Progenitor cell of endocrine pancreas (in vitro differentiated cells): ENCODE data around the gene ASH1L. TPM values are rescaled to one million over a fixed set of nuclear protein-coding genes. Genes with fewer than 3 reads are reported as not detected.

ENCODE experiments used
- DNase-seq: peaks from one replicate; pipeline ENCODE4 v3.0.0; 2021; ENCODE audit warnings: low spot score; ENCODE audit not compliant: unreplicated experiment
- H3K27ac Mint-ChIP-seq: 2 replicates; pipeline ENCODE4 v1.8.0; 2021; ENCODE audit warnings: mild to moderate bottlenecking, moderate library complexity, mixed read lengths
- H3K27me3 Mint-ChIP-seq: 2 replicates; pipeline ENCODE4 v1.8.0; 2021; ENCODE audit warnings: mixed read lengths
- H3K36me3 Mint-ChIP-seq: 2 replicates; pipeline ENCODE4 v1.8.0; 2022; ENCODE audit warnings: mixed read lengths; ENCODE audit not compliant: insufficient read depth
- H3K4me1 Mint-ChIP-seq: 2 replicates; pipeline ENCODE4 v1.8.0; 2021; ENCODE audit warnings: low read depth, mixed read lengths
- H3K4me3 Mint-ChIP-seq: 2 replicates; pipeline ENCODE4 v1.8.0; 2021; ENCODE audit warnings: low read depth, mild to moderate bottlenecking, moderate library complexity, mixed read lengths
- H3K9me3 Mint-ChIP-seq: 2 replicates; pipeline ENCODE4 v1.8.0; 2021; ENCODE audit warnings: low read depth, mixed read lengths
- total RNA-seq: library from RNA; stranded (reverse); gene quantifications from 2 replicates; pipeline ENCODE4 v1.2.1, GENCODE V29; 2021
- TF ChIP-seq, protein P1 (sequence below): fragments of 200-600 bp; sonication (generic); IDR thresholded peaks from one replicate; pipeline ENCODE4 v1.5.0; 2021; ENCODE audit warnings: antibody characterized with exemption, mild to moderate bottlenecking; ENCODE audit not compliant: unreplicated experiment

ASH1L gene
- total RNA-seq, 1 donor from 2014 or later: 51.3 TPM

DNA sequence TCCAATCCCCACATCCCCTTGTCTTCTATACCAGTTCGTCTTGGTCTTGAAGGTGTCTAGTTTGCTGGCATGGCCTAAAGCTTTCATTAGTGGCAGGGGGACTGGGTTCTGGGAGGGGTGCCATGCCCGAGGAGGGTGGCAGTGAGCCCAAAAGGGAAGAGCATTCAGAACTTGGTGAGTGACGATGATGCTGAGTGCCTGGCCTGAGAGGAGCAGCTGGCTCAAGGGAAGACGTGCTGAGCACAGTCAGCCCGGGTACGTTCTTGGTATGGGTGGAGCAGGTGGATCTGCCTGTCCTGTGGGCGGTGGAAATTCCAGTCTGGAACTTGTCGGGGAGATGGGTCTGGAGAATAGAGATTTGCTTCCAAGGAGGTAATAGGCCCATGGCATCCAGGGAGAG is 249.3 kb downstream of the ASH1L start:
- TF ChIP-seq, protein P1, sequence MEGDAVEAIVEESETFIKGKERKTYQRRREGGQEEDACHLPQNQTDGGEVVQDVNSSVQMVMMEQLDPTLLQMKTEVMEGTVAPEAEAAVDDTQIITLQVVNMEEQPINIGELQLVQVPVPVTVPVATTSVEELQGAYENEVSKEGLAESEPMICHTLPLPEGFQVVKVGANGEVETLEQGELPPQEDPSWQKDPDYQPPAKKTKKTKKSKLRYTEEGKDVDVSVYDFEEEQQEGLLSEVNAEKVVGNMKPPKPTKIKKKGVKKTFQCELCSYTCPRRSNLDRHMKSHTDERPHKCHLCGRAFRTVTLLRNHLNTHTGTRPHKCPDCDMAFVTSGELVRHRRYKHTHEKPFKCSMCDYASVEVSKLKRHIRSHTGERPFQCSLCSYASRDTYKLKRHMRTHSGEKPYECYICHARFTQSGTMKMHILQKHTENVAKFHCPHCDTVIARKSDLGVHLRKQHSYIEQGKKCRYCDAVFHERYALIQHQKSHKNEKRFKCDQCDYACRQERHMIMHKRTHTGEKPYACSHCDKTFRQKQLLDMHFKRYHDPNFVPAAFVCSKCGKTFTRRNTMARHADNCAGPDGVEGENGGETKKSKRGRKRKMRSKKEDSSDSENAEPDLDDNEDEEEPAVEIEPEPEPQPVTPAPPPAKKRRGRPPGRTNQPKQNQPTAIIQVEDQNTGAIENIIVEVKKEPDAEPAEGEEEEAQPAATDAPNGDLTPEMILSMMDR: no peak
- peaks cover 17% of the 10 kb centered on the region for H3K4me1 Mint-ChIP-seq
- peak overlapping the region; percentile 31 for H3K4me3 Mint-ChIP-seq
- no peaks in the 10 kb centered on the region for H3K9me3 Mint-ChIP-seq
- DNase-seq: no peak
- no peak overlapping the region for H3K27ac Mint-ChIP-seq
- no peaks in the 10 kb centered on the region for H3K27me3 Mint-ChIP-seq
- peaks cover 13% of the 10 kb centered on the region for H3K36me3 Mint-ChIP-seq

DNA sequence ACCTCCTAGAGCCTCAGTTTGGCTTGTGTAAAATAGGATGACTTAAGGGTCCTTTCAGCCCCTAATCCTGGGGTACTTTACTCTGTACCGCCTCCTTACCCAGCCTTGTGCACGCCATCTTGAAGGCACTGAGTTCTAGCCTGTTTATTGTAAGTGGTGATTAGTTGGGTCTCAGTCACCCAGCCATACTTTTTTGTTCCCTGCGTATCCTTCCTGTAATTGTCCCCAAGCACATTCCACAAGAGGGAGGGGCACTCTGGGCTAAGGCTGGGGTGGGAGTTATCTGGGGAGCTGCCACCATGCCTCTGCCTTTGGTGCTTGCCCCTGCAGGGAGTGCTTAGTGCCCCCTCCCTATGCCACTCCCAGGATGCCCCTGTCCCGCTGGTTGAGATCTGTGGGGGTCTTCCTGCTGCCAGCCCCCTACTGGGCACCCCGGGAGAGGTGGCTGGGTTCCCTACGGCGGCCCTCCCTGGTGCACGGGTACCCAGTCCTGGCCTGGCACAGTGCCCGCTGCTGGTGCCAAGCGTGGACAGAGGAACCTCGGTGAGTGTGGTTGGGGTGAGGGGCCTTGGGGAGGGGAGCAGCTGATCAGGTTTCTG is 253.1 kb downstream of the ASH1L start:
- Mint-ChIP-seq H3K36me3 (peaks cover 10% of the 10 kb centered on the region), H3K4me3 (peak overlapping the region; percentile 96), H3K4me1 (peaks cover 15% of the 10 kb centered on the region), H3K9me3 (no peaks in the 10 kb centered on the region), H3K27me3 (no peaks in the 10 kb centered on the region), H3K27ac (peak overlapping the region; percentile 98)
- no peak for DNase-seq
- TF ChIP-seq, protein P1: no peak

DNA sequence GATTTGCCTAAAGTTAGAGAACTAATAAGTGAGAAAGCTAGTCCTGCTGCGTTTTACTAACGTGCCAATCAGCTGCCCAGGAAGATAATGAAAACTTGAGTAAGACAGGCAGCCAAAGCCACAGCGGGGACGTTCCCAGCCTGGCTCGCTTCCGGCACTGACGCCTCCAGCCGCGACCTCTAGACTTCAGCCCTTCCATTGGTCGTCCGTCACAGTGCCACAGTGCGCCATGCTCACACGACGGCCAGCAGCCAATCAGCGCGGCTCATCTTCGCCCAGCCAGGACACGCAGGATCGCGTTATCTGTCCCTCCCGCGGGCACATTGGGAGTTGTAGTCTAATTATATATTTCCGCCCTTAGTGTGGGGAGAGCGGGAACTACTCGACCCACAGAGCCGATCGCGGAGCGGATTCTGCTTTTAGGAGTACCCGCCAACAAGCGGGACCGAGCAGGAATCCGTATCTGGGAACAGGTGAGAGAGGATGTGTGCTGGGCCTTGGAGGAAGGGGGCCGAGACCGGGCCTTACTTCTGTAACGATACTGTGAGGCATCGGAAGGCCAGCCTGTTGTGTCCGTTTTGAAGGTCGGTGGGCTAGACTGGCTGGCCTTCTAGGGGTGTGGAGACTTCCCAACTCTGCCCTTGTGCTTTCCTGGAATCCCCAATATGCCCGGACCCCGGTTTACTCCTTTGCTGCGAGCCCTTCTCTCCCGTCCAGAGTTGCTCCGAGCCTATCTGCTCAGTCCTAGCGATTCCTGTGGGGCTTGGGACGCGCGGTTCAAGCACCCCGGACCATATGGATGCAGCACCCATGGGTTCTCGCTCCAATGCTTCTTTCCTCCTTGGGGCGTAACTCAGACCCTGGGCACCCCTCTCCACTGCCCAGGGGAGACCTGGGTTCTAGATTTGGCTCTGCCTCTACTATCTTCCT is 253.8 kb downstream of the ASH1L start, which contains the start of gene FDPS:
TSS of gene FDPS (plus strand) at position 374 of the 930 bp plus-strand sequence. CDS start 924 bp downstream, outside the sequence.
- Mint-ChIP-seq H3K27me3 (no peaks in the 10 kb centered on the region), H3K4me1 (peaks cover 15% of the 10 kb centered on the region), H3K27ac (peak within 1 kb of the TSS; percentile 98), H3K9me3 (no peaks in the 10 kb centered on the region), H3K36me3 (peaks cover 10% of the 10 kb centered on the region), H3K4me3 (peak within 1 kb of the TSS; percentile 96)
- peak; percentile 86 for DNase-seq
- TF ChIP-seq, protein P1: peak; percentile 11

DNA sequence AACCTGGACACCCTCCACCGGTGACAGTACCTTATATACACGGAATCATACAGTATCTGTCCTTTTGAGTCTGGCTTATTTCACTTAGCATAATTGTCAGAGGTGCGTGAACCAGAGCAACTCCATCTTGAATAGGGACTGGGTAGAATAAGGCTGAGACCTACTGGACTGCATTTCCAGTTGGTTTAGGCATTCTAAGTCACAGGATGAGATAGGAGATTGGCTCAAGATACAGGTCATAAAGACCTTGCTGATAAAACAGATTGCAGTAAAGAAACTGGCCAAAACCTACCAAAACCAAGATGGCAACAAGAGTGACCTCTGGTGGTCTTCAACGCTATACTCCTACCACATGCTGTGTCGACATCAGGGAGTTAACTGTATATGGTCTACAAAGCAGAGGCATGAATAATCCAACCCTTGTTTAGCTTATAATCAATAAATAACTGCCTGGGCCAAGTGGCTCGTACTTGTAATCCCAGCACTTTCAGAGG is 255.3 kb downstream of the ASH1L start:
- no peak for DNase-seq
- peaks cover 3% of the 10 kb centered on the region for H3K36me3 Mint-ChIP-seq
- H3K27me3 Mint-ChIP-seq: no peaks in the 10 kb centered on the region

More for the DNA sequence above, 255.3 kb downstream of the ASH1L start:
- no peak overlapping the region for H3K27ac Mint-ChIP-seq
- H3K4me3 Mint-ChIP-seq: no peak overlapping the region
- peaks cover 15% of the 10 kb centered on the region for H3K4me1 Mint-ChIP-seq
- no peaks in the 10 kb centered on the region for H3K9me3 Mint-ChIP-seq
- TF ChIP-seq, protein P1: peak; percentile 53
